ENCODE measurements around the gene VWA7. TPM values are rescaled to one million over a fixed set of nuclear protein-coding genes. Genes with fewer than 3 reads are reported as not detected.

VWA7 gene
- polyA plus RNA-seq, 4 donors: 1.5 to 11.1 (median 5.5) TPM

- DNase-seq (ENCODE audit: low read depth in 4 of 4, low spot score in 3 of 4): no peak
Observed at GRCh38 chr6:31779908-31780307, 2.8 kb upstream of the VWA7 start.

- no peak for DNase-seq (ENCODE audit: low read depth in 4 of 4, low spot score in 3 of 4)
Observed at GRCh38 chr6:31778999-31779885, 2.1 kb upstream of the VWA7 start.

GRCh38 chr6:31778193-31778592 lies 1.1 kb upstream of the VWA7 start:
- DNase-seq (ENCODE audit: low read depth in 4 of 4, low spot score in 3 of 4): no peak

GRCh38 chr6:31777667-31778050 lies 531 bp upstream of the VWA7 start:
- DNase-seq (ENCODE audit: low read depth in 4 of 4, low spot score in 3 of 4): no peak

GRCh38 chr6:31776485-31776988 lies 591 bp downstream of the VWA7 start:
- DNase-seq (ENCODE audit: low read depth in 4 of 4, low spot score in 3 of 4): no peak

- DNase-seq (ENCODE audit: low read depth in 4 of 4, low spot score in 3 of 4): no peak
Observed at GRCh38 chr6:31775633-31776484, 1.3 kb downstream of the VWA7 start.

- DNase-seq (ENCODE audit: low read depth in 4 of 4, low spot score in 3 of 4): no peak
Observed at GRCh38 chr6:31775184-31775583, 1.9 kb downstream of the VWA7 start.

- DNase-seq (ENCODE audit: low read depth in 4 of 4, low spot score in 3 of 4): no peak
Observed at GRCh38 chr6:31771992-31772358, 5.2 kb downstream of the VWA7 start.

GRCh38 chr6:31770860-31771259 lies 6.3 kb downstream of the VWA7 start:
- DNase-seq (ENCODE audit: low read depth in 4 of 4, low spot score in 3 of 4): no peak

- no peak for DNase-seq (ENCODE audit: low read depth in 4 of 4, low spot score in 3 of 4)
Observed at GRCh38 chr6:31769684-31770371, 7.3 kb downstream of the VWA7 start.

GRCh38 chr6:31768363-31769257 lies 8.5 kb downstream of the VWA7 start:
- DNase-seq (ENCODE audit: low read depth in 4 of 4, low spot score in 3 of 4): no peak

DNA sequence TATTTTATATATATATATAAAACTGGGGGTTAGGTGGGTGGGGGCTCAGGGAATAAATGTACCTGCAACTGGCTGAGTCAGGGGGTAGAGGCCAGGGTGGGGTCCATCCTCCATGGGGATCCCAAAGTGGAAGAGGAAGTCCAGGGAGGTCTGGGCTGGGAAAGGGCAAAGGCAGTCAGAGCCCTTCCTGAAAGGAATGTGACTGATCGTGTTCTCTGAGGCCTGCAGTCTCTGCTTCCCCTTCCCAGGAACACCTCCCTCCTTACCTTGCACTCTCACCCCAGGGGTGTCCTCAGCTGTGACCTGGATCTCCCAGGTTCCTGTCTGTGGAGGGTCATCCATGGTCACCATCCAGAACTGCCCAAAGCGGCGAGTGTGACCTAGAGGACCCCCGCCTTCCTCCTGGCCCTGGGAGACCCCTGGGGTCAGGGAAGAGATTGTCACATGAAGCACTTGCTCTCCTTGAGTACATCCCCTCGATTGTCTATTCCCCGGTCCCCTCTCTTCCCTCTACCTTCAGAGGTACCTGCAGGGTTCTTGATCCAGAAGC lies 10.0 kb downstream of the VWA7 start:
- DNase-seq (ENCODE audit: low read depth in 4 of 4, low spot score in 3 of 4): no peak

DNA sequence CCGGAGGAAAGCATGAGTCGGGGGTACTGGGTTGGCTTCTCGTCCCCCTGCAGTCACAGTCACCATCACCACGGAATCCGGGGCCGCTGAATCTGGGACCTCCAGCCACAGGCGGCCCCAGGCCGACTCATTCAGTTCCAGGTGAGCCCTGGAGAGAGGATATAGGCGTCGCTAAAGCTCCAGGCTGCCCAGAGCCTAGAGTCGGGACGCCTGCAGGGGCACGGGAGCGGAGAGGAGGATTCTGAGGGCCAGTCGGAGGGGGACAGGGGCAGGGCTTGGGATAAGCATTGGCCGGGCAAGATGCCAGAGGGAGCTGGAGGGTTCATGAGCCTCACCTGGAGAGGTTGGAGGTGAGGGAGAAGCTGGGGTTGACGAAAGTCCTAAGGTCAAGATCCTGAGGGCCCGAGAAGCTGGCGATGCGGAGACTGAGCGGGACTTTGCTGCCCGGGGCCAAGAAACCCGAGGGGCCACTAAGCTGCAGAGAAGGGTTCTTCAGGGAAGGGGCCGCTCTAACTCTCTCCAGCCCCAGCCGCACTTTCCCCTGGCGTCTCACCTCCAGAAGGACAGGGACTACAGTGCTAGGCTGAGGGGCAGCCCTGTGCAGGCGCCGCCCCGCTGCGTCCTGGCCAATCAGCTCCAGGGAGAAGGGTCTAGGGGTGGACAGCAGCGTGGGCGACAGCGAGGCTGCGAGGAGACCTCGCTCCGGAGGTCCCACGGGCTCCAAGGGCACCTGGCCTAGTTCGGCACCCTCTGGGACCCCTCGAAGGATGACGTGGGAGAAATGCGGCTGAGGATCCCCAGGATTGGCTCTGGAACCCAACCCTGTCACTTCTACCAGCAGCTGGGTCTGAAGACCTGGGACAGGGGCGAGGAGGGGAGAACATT lies 11.0 kb downstream of the VWA7 start:
- DNase-seq (ENCODE audit: low read depth in 4 of 4, low spot score in 3 of 4): no peak

DNA sequence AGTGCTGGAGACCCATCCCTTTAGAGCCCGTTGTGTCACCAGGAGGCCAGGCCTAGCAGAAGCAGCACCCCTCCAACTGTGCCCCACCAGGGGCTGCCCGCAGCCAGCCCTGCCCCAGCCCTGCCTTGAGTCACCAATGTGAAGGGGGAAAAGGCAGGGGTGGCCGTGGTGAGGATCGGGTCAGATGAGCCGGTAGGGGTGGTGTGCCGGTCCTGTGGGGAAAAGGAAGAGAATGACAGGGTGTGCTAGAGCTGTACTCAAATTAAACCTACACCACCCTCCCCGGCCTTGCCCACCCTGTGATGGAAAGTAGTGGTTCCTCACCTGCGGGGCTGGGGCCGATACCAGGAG lies 11.6 kb downstream of the VWA7 start:
- no peak for DNase-seq (ENCODE audit: low read depth in 4 of 4, low spot score in 3 of 4)

DNA sequence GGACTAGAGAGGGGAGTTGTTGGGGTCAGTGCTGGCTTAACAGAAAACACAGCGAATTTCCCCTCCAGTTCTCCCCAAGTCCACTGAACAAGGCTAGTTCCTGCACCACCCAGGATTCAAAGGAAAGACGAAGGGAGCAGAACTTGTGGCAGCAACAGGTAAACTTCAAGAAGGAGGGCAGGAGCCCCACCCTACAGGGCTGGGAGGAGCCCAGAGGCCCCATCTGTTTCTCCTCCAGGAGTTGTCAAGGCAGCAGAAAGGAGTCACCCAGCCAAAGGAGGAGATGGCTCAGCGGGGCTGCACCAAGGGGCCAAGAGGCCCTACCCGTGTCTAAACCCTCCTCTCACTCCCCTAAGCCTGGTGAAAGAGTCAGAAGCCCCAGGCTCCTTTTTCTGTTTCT lies 12.9 kb downstream of the VWA7 start:
- no peak for DNase-seq (ENCODE audit: low read depth in 4 of 4, low spot score in 3 of 4)

GRCh38 chr6:31763619-31763940 lies 13.5 kb downstream of the VWA7 start:
- DNase-seq (ENCODE audit: low read depth in 4 of 4, low spot score in 3 of 4): no peak

DNA sequence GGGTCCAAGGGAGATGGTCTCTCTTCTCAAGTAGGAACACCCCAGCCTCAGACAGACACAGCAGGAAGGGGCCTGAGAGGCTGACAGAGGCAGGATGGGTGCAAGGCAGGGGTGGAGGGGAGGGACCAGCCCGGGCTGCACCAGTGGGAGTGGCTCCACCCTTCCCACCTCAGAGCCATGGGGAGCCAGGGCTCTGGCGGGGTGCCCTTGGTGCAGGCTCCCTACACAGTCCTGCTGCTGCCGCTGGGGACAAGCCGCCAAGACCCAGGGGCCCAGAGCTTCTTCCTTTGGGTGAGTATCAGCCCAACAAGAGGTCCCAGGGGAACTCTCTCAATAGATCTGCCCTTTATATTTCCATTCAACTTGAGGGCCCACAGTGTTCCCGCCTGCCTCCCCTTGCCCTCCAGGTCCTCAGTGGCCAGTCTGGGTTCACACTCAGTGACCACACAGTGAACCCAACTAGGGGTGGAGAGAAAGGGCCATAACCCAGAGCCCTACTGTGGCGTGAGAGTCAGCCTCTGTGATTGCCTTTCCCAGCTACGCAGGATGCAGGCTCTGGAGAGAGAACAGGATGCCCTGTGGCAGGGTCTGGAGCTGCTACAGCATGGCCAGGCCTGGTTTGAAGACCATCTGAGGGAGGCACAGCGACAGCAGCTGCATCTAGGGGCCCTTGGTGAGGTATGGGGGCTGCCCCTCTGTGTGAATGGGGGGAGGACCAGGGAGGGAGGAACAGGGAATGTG lies 14.1 kb downstream of the VWA7 start:
- DNase-seq (ENCODE audit: low read depth in 4 of 4, low spot score in 3 of 4): no peak

DNA sequence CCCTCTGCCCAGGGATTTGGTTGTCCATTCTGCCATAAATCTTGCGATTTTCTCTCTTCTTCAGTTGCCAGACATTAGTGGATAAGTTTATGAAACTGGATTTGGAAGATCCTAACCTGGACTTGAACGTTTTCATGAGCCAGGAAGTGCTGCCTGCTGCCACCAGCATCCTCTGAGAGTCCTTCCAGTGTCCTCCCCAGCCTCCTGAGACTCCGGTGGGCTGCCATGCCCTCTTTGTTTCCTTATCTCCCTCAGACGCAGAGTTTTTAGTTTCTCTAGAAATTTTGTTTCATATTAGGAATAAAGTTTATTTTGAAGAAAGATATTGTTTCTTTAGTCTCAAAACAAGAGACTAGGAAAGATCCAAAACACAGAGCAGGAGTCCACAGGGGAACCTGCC lies 14.8 kb downstream of the VWA7 start, which contains the start of gene SAPCD1:
Gene SAPCD1 (plus strand): TSS at position 301 of the 400 bp plus-strand sequence. CDS start 399 bp downstream, outside the sequence.
- DNase-seq (ENCODE audit: low read depth in 4 of 4, low spot score in 3 of 4): no peak

All from left renal pelvis (tissue), 4 donors.